ENCODE results near the gene COL11A2. TPM values are rescaled to one million over a fixed set of nuclear protein-coding genes. Genes with fewer than 3 reads are reported as not detected.

Gene COL11A2
- total and polyA plus RNA-seq, 2 donors, result 2.1 to 5.5 TPM

- Histone ChIP-seq H3K27me3 (ENCODE audit: control insufficient read depth in 2 of 2, insufficient read depth in 1 of 2, low read length in 1 of 2) (peaks cover 0 to 13% of the 10 kb centered on the region in 2 donors), H3K27ac (ENCODE audit: low read depth in 1 of 2, low read length in 1 of 2) (no peak overlapping the region), H3K9me3 (ENCODE audit: control insufficient read depth in 2 of 2, insufficient read depth in 1 of 2, low read length in 1 of 2) (no peaks in the 10 kb centered on the region), H3K4me1 (ENCODE audit: control insufficient read depth in 2 of 2, insufficient read depth in 2 of 2, low read length in 2 of 2) (no peaks in the 10 kb centered on the region), H3K36me3 (ENCODE audit: control insufficient read depth in 2 of 2, insufficient read depth in 2 of 2, low read length in 1 of 2) (no peaks in the 10 kb centered on the region), H3K4me3 (ENCODE audit: low read length in 2 of 2) (no peak overlapping the region)
- no peak for DNase-seq (ENCODE audit: low read depth in 6 of 9, low spot score in 9 of 9)
- WGBS, result 95% methylated on average over 19 of the region's 19 CpGs
Observed at GRCh38 chr6:33177552-33178446, 14.5 kb downstream of the COL11A2 start.

GRCh38 chr6:33176906-33177305 lies 15.4 kb downstream of the COL11A2 start:
- Histone ChIP-seq H3K36me3 (ENCODE audit: control insufficient read depth in 2 of 2, insufficient read depth in 2 of 2, low read length in 1 of 2) (no peaks in the 10 kb centered on the region), H3K4me3 (ENCODE audit: low read length in 2 of 2) (no peak overlapping the region), H3K9me3 (ENCODE audit: control insufficient read depth in 2 of 2, insufficient read depth in 1 of 2, low read length in 1 of 2) (no peaks in the 10 kb centered on the region), H3K27me3 (ENCODE audit: control insufficient read depth in 2 of 2, insufficient read depth in 1 of 2, low read length in 1 of 2) (peaks cover 0 to 17% of the 10 kb centered on the region in 2 donors), H3K27ac (ENCODE audit: low read depth in 1 of 2, low read length in 1 of 2) (no peak overlapping the region), H3K4me1 (ENCODE audit: control insufficient read depth in 2 of 2, insufficient read depth in 2 of 2, low read length in 2 of 2) (no peaks in the 10 kb centered on the region)
- WGBS, result 96% methylated on average over 7 of the region's 7 CpGs
- DNase-seq (ENCODE audit: low read depth in 6 of 9, low spot score in 9 of 9), result no peak

GRCh38 chr6:33175436-33176069 lies 16.7 kb downstream of the COL11A2 start:
- 95% methylated on average over 10 of the region's 10 CpGs for WGBS
- peaks cover 0 to 17% of the 10 kb centered on the region in 2 donors for H3K27me3 ChIP-seq (ENCODE audit: control insufficient read depth in 2 of 2, insufficient read depth in 1 of 2, low read length in 1 of 2)

GRCh38 chr6:33174784-33175183 lies 17.5 kb downstream of the COL11A2 start:
- Histone ChIP-seq H3K4me1 (ENCODE audit: control insufficient read depth in 2 of 2, insufficient read depth in 2 of 2, low read length in 2 of 2) (no peaks in the 10 kb centered on the region), H3K27ac (ENCODE audit: low read depth in 1 of 2, low read length in 1 of 2) (no peak overlapping the region)
- DNase-seq (ENCODE audit: low read depth in 6 of 9, low spot score in 9 of 9), result no peak

More at GRCh38 chr6:33175436-33176069, 16.7 kb downstream of the COL11A2 start:
- Histone ChIP-seq H3K36me3 (ENCODE audit: control insufficient read depth in 2 of 2, insufficient read depth in 2 of 2, low read length in 1 of 2) (no peaks in the 10 kb centered on the region), H3K4me3 (ENCODE audit: low read length in 2 of 2) (no peak overlapping the region), H3K4me1 (ENCODE audit: control insufficient read depth in 2 of 2, insufficient read depth in 2 of 2, low read length in 2 of 2) (no peaks in the 10 kb centered on the region), H3K27ac (ENCODE audit: low read depth in 1 of 2, low read length in 1 of 2) (no peak overlapping the region), H3K9me3 (ENCODE audit: control insufficient read depth in 2 of 2, insufficient read depth in 1 of 2, low read length in 1 of 2) (no peaks in the 10 kb centered on the region)
- no peak for DNase-seq (ENCODE audit: low read depth in 6 of 9, low spot score in 9 of 9)

GRCh38 chr6:33173535-33174180 lies 18.6 kb downstream of the COL11A2 start:
- DNase-seq (ENCODE audit: low read depth in 6 of 9, low spot score in 9 of 9), result no peak
- H3K4me1 ChIP-seq (ENCODE audit: control insufficient read depth in 2 of 2, insufficient read depth in 2 of 2, low read length in 2 of 2), result no peaks in the 10 kb centered on the region
- no peaks in the 10 kb centered on the region for H3K36me3 ChIP-seq (ENCODE audit: control insufficient read depth in 2 of 2, insufficient read depth in 2 of 2, low read length in 1 of 2)
- H3K27ac ChIP-seq (ENCODE audit: low read depth in 1 of 2, low read length in 1 of 2), result no peak overlapping the region
- WGBS, result 65% methylated on average over 11 of the region's 11 CpGs
- H3K4me3 ChIP-seq (ENCODE audit: low read length in 2 of 2), result no peak overlapping the region
- H3K9me3 ChIP-seq (ENCODE audit: control insufficient read depth in 2 of 2, insufficient read depth in 1 of 2, low read length in 1 of 2), result no peaks in the 10 kb centered on the region
- peaks cover 0 to 17% of the 10 kb centered on the region in 2 donors for H3K27me3 ChIP-seq (ENCODE audit: control insufficient read depth in 2 of 2, insufficient read depth in 1 of 2, low read length in 1 of 2)

More at GRCh38 chr6:33174784-33175183, 17.5 kb downstream of the COL11A2 start:
- WGBS, result 93% methylated on average over 4 of the region's 4 CpGs
- no peaks in the 10 kb centered on the region for H3K9me3 ChIP-seq (ENCODE audit: control insufficient read depth in 2 of 2, insufficient read depth in 1 of 2, low read length in 1 of 2)
- H3K27me3 ChIP-seq (ENCODE audit: control insufficient read depth in 2 of 2, insufficient read depth in 1 of 2, low read length in 1 of 2), result peaks cover 0 to 17% of the 10 kb centered on the region in 2 donors
- H3K36me3 ChIP-seq (ENCODE audit: control insufficient read depth in 2 of 2, insufficient read depth in 2 of 2, low read length in 1 of 2), result no peaks in the 10 kb centered on the region
- no peak overlapping the region for H3K4me3 ChIP-seq (ENCODE audit: low read length in 2 of 2)

- DNase-seq (ENCODE audit: low read depth in 6 of 9, low spot score in 9 of 9), result no peak
- no peaks in the 10 kb centered on the region for H3K4me1 ChIP-seq (ENCODE audit: control insufficient read depth in 2 of 2, insufficient read depth in 2 of 2, low read length in 2 of 2)
- 80% methylated on average over 16 of the region's 16 CpGs for WGBS
- no peak overlapping the region for H3K27ac ChIP-seq (ENCODE audit: low read depth in 1 of 2, low read length in 1 of 2)
- H3K4me3 ChIP-seq (ENCODE audit: low read length in 2 of 2), result no peak overlapping the region
- H3K27me3 ChIP-seq (ENCODE audit: control insufficient read depth in 2 of 2, insufficient read depth in 1 of 2, low read length in 1 of 2), result peaks cover 0 to 19% of the 10 kb centered on the region in 2 donors
- H3K36me3 ChIP-seq (ENCODE audit: control insufficient read depth in 2 of 2, insufficient read depth in 2 of 2, low read length in 1 of 2), result no peaks in the 10 kb centered on the region
- H3K9me3 ChIP-seq (ENCODE audit: control insufficient read depth in 2 of 2, insufficient read depth in 1 of 2, low read length in 1 of 2), result no peaks in the 10 kb centered on the region
Observed at GRCh38 chr6:33172688-33173534, 19.4 kb downstream of the COL11A2 start.

GRCh38 chr6:33171880-33172687 lies 20.2 kb downstream of the COL11A2 start:
- Histone ChIP-seq H3K36me3 (ENCODE audit: control insufficient read depth in 2 of 2, insufficient read depth in 2 of 2, low read length in 1 of 2) (no peaks in the 10 kb centered on the region), H3K27me3 (ENCODE audit: control insufficient read depth in 2 of 2, insufficient read depth in 1 of 2, low read length in 1 of 2) (peaks cover 0 to 19% of the 10 kb centered on the region in 2 donors), H3K4me3 (ENCODE audit: low read length in 2 of 2) (no peak overlapping the region), H3K9me3 (ENCODE audit: control insufficient read depth in 2 of 2, insufficient read depth in 1 of 2, low read length in 1 of 2) (no peaks in the 10 kb centered on the region), H3K27ac (ENCODE audit: low read depth in 1 of 2, low read length in 1 of 2) (no peak overlapping the region), H3K4me1 (ENCODE audit: control insufficient read depth in 2 of 2, insufficient read depth in 2 of 2, low read length in 2 of 2) (no peaks in the 10 kb centered on the region)
- DNase-seq (ENCODE audit: low read depth in 6 of 9, low spot score in 9 of 9), result no peak
- 85% methylated on average over 8 of the region's 8 CpGs for WGBS

Data from thymus (tissue), 11 donors.